H9 (cell line): ENCODE data around the gene SERPINE2. TPM values are rescaled to one million over a fixed set of nuclear protein-coding genes. Genes with fewer than 3 reads are reported as not detected.

ENCODE experiments used
- DNase-seq: peaks from one replicate; pipeline ENCODE4 v3.0.0-alpha.2; 2017
- H2AFZ ChIP-seq: one replicate; pipeline ENCODE4 v1.6.1; 2013; ENCODE audit warnings: mild to moderate bottlenecking, low read length, control low read depth, moderate library complexity
- H2AK5ac ChIP-seq: 2 replicates; pipeline ENCODE4 v1.6.1; 2013; ENCODE audit warnings: low read length, control low read depth, mixed read lengths; ENCODE audit not compliant: insufficient read length
- H2BK120ac ChIP-seq: one replicate; pipeline ENCODE4 v1.6.1; 2013; ENCODE audit warnings: low read depth, mild to moderate bottlenecking, low read length, control low read depth, inconsistent platforms; ENCODE audit not compliant: poor library complexity, severe bottlenecking
- H2BK12ac ChIP-seq: 2 replicates; pipeline ENCODE4 v1.6.1; 2013; ENCODE audit warnings: low read length, control low read depth, mixed read lengths, low read depth; ENCODE audit not compliant: insufficient read length
- H2BK15ac ChIP-seq: 2 replicates; pipeline ENCODE4 v1.6.1; 2013; ENCODE audit warnings: low read depth, low read length, control low read depth
- H2BK20ac ChIP-seq: one replicate; pipeline ENCODE4 v1.6.1; 2013; ENCODE audit warnings: low read depth, mild to moderate bottlenecking, low read length, control low read depth, inconsistent platforms; ENCODE audit not compliant: poor library complexity, severe bottlenecking
- H2BK5ac ChIP-seq: 2 replicates; pipeline ENCODE4 v1.6.1; 2013; ENCODE audit warnings: low read length, control low read depth, mixed read lengths; ENCODE audit not compliant: insufficient read length
- H3K14ac ChIP-seq: 2 replicates; pipeline ENCODE4 v1.6.1; 2013; ENCODE audit warnings: low read length, control low read depth; ENCODE audit not compliant: insufficient read depth
- H3K18ac ChIP-seq: 2 replicates; pipeline ENCODE4 v1.6.1; 2013; ENCODE audit warnings: low read depth, mild to moderate bottlenecking, mixed read lengths, low read length, control low read depth; ENCODE audit not compliant: insufficient read length
- H3K23ac ChIP-seq: 2 replicates; pipeline ENCODE4 v1.6.1; 2013; ENCODE audit warnings: low read length, control low read depth, mixed read lengths, low read depth; ENCODE audit not compliant: insufficient read length
- H3K23me2 ChIP-seq: 2 replicates; pipeline ENCODE4 v1.6.1; 2013; ENCODE audit warnings: low read depth, mild to moderate bottlenecking, mixed read lengths, low read length, control low read depth; ENCODE audit not compliant: insufficient read length, poor library complexity, severe bottlenecking
- H3K27ac ChIP-seq: 2 replicates; pipeline ENCODE4 v1.5.1; 2013; ENCODE audit warnings: low read length, control low read depth, mixed read lengths, low read depth; ENCODE audit not compliant: insufficient read length
- H3K27me3 ChIP-seq: 2 replicates; pipeline ENCODE4 v1.6.1; 2013; ENCODE audit warnings: low read length, control low read depth, inconsistent platforms; ENCODE audit not compliant: insufficient read depth
- H3K4ac ChIP-seq: 2 replicates; pipeline ENCODE4 v1.6.1; 2013; ENCODE audit warnings: low read depth, mild to moderate bottlenecking, control low read depth, inconsistent platforms, low read length, moderate library complexity
- H3K4me1 ChIP-seq: 2 replicates; pipeline ENCODE4 v1.6.1; 2013; ENCODE audit warnings: low read length, control low read depth, inconsistent platforms; ENCODE audit not compliant: insufficient read depth
- H3K4me2 ChIP-seq: 2 replicates; pipeline ENCODE4 v1.6.1; 2013; ENCODE audit warnings: low read length, control low read depth, mixed read lengths; ENCODE audit not compliant: insufficient read length, insufficient read depth
- H3K56ac ChIP-seq: 2 replicates; pipeline ENCODE4 v1.6.1; 2013; ENCODE audit warnings: low read depth, mild to moderate bottlenecking, mixed read lengths, low read length, control low read depth; ENCODE audit not compliant: insufficient read length
- H3K79me1 ChIP-seq: 2 replicates; pipeline ENCODE4 v1.6.1; 2013; ENCODE audit warnings: low read depth, mild to moderate bottlenecking, moderate library complexity, low read length, control low read depth, inconsistent platforms; ENCODE audit not compliant: insufficient read depth, poor library complexity, severe bottlenecking
- H3K79me2 ChIP-seq: 2 replicates; pipeline ENCODE4 v1.6.1; 2013; ENCODE audit warnings: low read length, control low read depth, inconsistent platforms; ENCODE audit not compliant: insufficient read depth
- H3K9ac ChIP-seq: 2 replicates; pipeline ENCODE4 v1.6.1; 2013; ENCODE audit warnings: low read length, control low read depth, mixed read lengths; ENCODE audit not compliant: insufficient read length; ENCODE audit errors: extremely low read depth
- H3K9me3 ChIP-seq: one replicate; pipeline ENCODE4 v1.6.1; 2013; ENCODE audit warnings: low read depth, low read length, inconsistent platforms; ENCODE audit not compliant: control insufficient read depth
- H3T11ph ChIP-seq: one replicate; pipeline ENCODE4 v1.6.1; 2013; ENCODE audit warnings: mild to moderate bottlenecking, low read length, control low read depth, inconsistent platforms
- H4K20me1 ChIP-seq: one replicate; pipeline ENCODE4 v1.6.1; 2013; ENCODE audit not compliant: control insufficient read depth, insufficient read length, insufficient read depth
- H4K5ac ChIP-seq: 2 replicates; pipeline ENCODE4 v1.6.1; 2013; ENCODE audit warnings: low read depth, mild to moderate bottlenecking, mixed read lengths, low read length, control low read depth; ENCODE audit not compliant: insufficient read length
- H4K8ac ChIP-seq: replicated peaks from 2 replicates; pipeline ENCODE4 v1.6.1; 2013; ENCODE audit warnings: low read length, control low read depth, mixed read lengths, low read depth; ENCODE audit not compliant: insufficient read length
- H4K91ac ChIP-seq: 2 replicates; pipeline ENCODE4 v1.6.1; 2013; ENCODE audit warnings: low read depth, mild to moderate bottlenecking, moderate library complexity, mixed read lengths, low read length, control low read depth; ENCODE audit not compliant: insufficient read length
- H3K27ac Mint-ChIP-seq, 3 experiments: 2 replicates in 2 of 3; 3 replicates in 1 of 3; pipeline ENCODE4 v1.8.0; 2020 to 2021; ENCODE audit warnings: mixed read lengths in 3 of 3, mild to moderate bottlenecking in 1 of 3, moderate library complexity in 1 of 3
- H3K27me3 Mint-ChIP-seq: 2 replicates; pipeline ENCODE4 v1.8.0; 2021; ENCODE audit warnings: low read depth, mild to moderate bottlenecking, moderate library complexity, mixed read lengths
- H3K36me3 Mint-ChIP-seq, 3 experiments: 2 replicates in 2 of 3; 3 replicates in 1 of 3; pipeline ENCODE4 v1.8.0; 2020 to 2021; ENCODE audit warnings: low read depth in 3 of 3, mixed read lengths in 3 of 3; ENCODE audit not compliant: insufficient read depth in 1 of 3
- H3K4me1 Mint-ChIP-seq, 2 experiments: 2 replicates each; pipeline ENCODE4 v1.8.0; 2020; ENCODE audit warnings: mixed read lengths in 2 of 2
- H3K4me3 Mint-ChIP-seq, 2 experiments: 2 replicates in 1 of 2; 3 replicates in 1 of 2; pipeline ENCODE4 v1.8.0; 2020 to 2021; ENCODE audit warnings: mild to moderate bottlenecking in 2 of 2, mixed read lengths in 2 of 2, moderate library complexity in 1 of 2
- H3K9me3 Mint-ChIP-seq, 2 experiments: 2 replicates in 1 of 2; 3 replicates in 1 of 2; pipeline ENCODE4 v1.8.0; 2020; ENCODE audit warnings: mild to moderate bottlenecking in 2 of 2, mixed read lengths in 2 of 2, moderate library complexity in 1 of 2
- CTCF ChIP-seq: fragments of 200-600 bp; sonication (generic); conservative IDR thresholded peaks from 3 replicates; pipeline ENCODE4 v1.8.0; 2021; ENCODE audit warnings: antibody characterized with exemption, mild to moderate bottlenecking
- total RNA-seq: library from RNA; stranded (reverse); gene quantifications from 2 replicates; pipeline ENCODE4 v1.2.1, GENCODE V29; 2021

The SERPINE2 gene
- total RNA-seq, 1 experiment from 2014 or later: 40.0 TPM

GRCh38 chr2:223935459-223936125 lies 103.5 kb downstream of the SERPINE2 start:
- no peak overlapping the region for H2BK15ac ChIP-seq
- no peaks in the 10 kb centered on the region for H3K27me3 ChIP-seq
- no peak overlapping the region for H4K91ac ChIP-seq
- H3T11ph ChIP-seq: no peak overlapping the region
- H4K5ac ChIP-seq: no peak overlapping the region
- H3K4ac ChIP-seq: no peak overlapping the region
- peak overlapping the region; percentile 30 to 87 (median 31); a peak in 6 of 7 replicates for H3K27ac Mint-ChIP-seq
- no peak overlapping the region for H4K8ac ChIP-seq
- DNase-seq: no peak
- H3K23me2 ChIP-seq: no peaks in the 10 kb centered on the region
- peaks cover 0 to 6% (median 3%) of the 10 kb centered on the region in 3 experiments; a peak in 3 of 7 replicates for H3K36me3 Mint-ChIP-seq
- no peaks in the 10 kb centered on the region for H3K9me3 ChIP-seq
- peaks cover 56 to 64% of the 10 kb centered on the region in 2 experiments for H3K4me1 Mint-ChIP-seq
- H3K4me3 Mint-ChIP-seq: peak overlapping the region in 1 of 2 experiments; percentile 19; a peak in 1 of 5 replicates
- no peak overlapping the region for H3K9ac ChIP-seq
- H3K18ac ChIP-seq: no peak overlapping the region
- H2BK20ac ChIP-seq: peak overlapping the region; percentile 75
- H3K27ac ChIP-seq: no peak overlapping the region
- no peak for TF ChIP-seq CTCF
- H3K23ac ChIP-seq: no peak overlapping the region
- no peaks in the 10 kb centered on the region for H3K27me3 Mint-ChIP-seq
- no peak overlapping the region for H3K56ac ChIP-seq
- no peak overlapping the region for H2BK5ac ChIP-seq
- no peak overlapping the region for H2AFZ ChIP-seq
- no peak overlapping the region for H3K14ac ChIP-seq
- H3K4me2 ChIP-seq: no peak overlapping the region
- H3K9me3 Mint-ChIP-seq: no peaks in the 10 kb centered on the region
- H2AK5ac ChIP-seq: peak overlapping the region; percentile 59
- H3K79me2 ChIP-seq: peaks cover 40% of the 10 kb centered on the region; the same call in 1 of the 2 replicates
- peaks cover 28% of the 10 kb centered on the region for H3K4me1 ChIP-seq
- H3K79me1 ChIP-seq: peaks cover 6% of the 10 kb centered on the region
- no peak overlapping the region for H2BK12ac ChIP-seq
- no peaks in the 10 kb centered on the region for H4K20me1 ChIP-seq
- H2BK120ac ChIP-seq: no peak overlapping the region
